Lower lobe of right lung (tissue), 2 donors: ENCODE data around the gene C17orf67. TPM values are rescaled to one million over a fixed set of nuclear protein-coding genes. Genes with fewer than 3 reads are reported as not detected.

Experiments used
- ATAC-seq, 2 donors: fragments of 200-7000 bp; cut with Tn5 transposase; one replicate each; pipeline ENCODE4 v1.9.1; 2020 to 2022; ENCODE audit warnings: mild to moderate bottlenecking in 2 of 2, moderate library complexity in 2 of 2
- DNase-seq: peaks from one replicate; pipeline ENCODE4 v3.0.0-alpha.2; 2020
- H3K27ac ChIP-seq: fragments of 200-600 bp; one replicate; pipeline ENCODE4 v1.8.0; 2022
- H3K27me3 ChIP-seq: fragments of 200-600 bp; one replicate; pipeline ENCODE4 v1.8.0; 2022; ENCODE audit warnings: low read depth
- H3K36me3 ChIP-seq: fragments of 200-600 bp; one replicate; pipeline ENCODE4 v1.8.0; 2022; ENCODE audit warnings: mild to moderate bottlenecking
- H3K4me1 ChIP-seq: fragments of 200-600 bp; one replicate; pipeline ENCODE4 v1.8.0; 2022
- H3K4me3 ChIP-seq: fragments of 200-600 bp; one replicate; pipeline ENCODE4 v1.8.0; 2022; ENCODE audit warnings: mild to moderate bottlenecking
- H3K9me3 ChIP-seq: fragments of 200-600 bp; one replicate; pipeline ENCODE4 v1.8.0; 2022
- intact Hi-C: fragments of 100-400 bp; cut with DNase I; formaldehyde crosslinking; loops from one replicate; pipeline ENCODE4 v1.11.0; 2022
- total RNA-seq: library from RNA; stranded (reverse); fragmentation: NEBNext Ultra II Directional; extraction: Animal tissue kit (Norgen Biotek cat#: 25700); gene quantifications from one replicate; pipeline ENCODE4 v1.2.1, GENCODE V29; 2021
- TF ChIP-seq, protein P1 (sequence below): fragments of 200-600 bp; IDR thresholded peaks from one replicate; pipeline ENCODE4 v1.8.0; 2022; ENCODE audit warnings: antibody characterized with exemption, mild to moderate bottlenecking
- donor health status: DM: no; HTN: yes; CAD: no; lungs with severe emphysema.

C17orf67 gene
- total RNA-seq, 1 donor from 2014 or later = 3.6 TPM

DNA sequence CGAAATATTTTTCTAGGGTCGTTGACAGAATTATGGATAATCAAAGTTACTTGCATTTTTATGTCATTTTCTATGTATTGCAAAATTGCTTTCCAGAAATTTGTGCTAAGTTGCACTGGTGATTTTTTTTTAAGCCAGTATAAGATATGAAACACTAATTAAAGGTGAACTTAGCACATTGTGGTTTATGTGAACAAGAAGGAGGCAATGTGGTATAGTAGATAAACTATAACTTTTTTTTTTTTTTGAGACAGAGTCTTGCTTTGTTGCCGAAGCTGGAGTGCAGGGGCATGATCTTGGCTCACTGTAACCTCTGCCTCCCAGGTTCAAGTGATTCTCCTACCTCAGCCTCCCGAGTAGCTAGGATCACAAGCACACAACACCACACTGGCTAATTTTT lies 13.4 kb upstream of the C17orf67 start:
- ATAC-seq (no peak), DNase-seq (no peak)
- Histone ChIP-seq H3K4me3 (no peak overlapping the region), H3K27ac (no peak overlapping the region), H3K9me3 (no peaks in the 10 kb centered on the region), H3K27me3 (no peaks in the 10 kb centered on the region), H3K4me1 (no peaks in the 10 kb centered on the region), H3K36me3 (peaks cover 40% of the 10 kb centered on the region)
- TF ChIP-seq, protein P1, sequence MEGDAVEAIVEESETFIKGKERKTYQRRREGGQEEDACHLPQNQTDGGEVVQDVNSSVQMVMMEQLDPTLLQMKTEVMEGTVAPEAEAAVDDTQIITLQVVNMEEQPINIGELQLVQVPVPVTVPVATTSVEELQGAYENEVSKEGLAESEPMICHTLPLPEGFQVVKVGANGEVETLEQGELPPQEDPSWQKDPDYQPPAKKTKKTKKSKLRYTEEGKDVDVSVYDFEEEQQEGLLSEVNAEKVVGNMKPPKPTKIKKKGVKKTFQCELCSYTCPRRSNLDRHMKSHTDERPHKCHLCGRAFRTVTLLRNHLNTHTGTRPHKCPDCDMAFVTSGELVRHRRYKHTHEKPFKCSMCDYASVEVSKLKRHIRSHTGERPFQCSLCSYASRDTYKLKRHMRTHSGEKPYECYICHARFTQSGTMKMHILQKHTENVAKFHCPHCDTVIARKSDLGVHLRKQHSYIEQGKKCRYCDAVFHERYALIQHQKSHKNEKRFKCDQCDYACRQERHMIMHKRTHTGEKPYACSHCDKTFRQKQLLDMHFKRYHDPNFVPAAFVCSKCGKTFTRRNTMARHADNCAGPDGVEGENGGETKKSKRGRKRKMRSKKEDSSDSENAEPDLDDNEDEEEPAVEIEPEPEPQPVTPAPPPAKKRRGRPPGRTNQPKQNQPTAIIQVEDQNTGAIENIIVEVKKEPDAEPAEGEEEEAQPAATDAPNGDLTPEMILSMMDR = no peak
- intact Hi-C loops = no loop called here

DNA sequence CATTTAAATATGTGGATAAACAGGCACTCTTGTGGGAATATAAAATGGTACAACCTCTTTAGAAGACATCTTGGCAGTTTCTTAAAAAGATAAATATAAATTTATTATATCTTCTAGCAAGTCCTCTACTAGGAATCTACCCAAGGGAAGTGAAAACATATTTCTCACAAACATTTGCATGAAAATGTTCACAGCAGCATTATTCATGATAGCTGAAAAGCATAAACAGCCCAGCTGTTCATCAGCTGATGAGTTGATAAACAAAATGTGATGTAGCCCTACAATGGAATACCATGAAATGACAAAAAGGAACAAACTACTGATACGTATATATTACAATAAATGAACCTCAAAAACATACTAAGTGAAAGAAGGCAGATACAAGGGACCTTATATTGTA lies 12.2 kb upstream of the C17orf67 start:
- ATAC-seq (no peak), DNase-seq (no peak)
- intact Hi-C loops = no loop called here
- TF ChIP-seq, protein P1 = no peak
- Histone ChIP-seq H3K27ac (no peak overlapping the region), H3K4me3 (no peak overlapping the region), H3K9me3 (no peaks in the 10 kb centered on the region), H3K4me1 (no peaks in the 10 kb centered on the region), H3K27me3 (no peaks in the 10 kb centered on the region), H3K36me3 (peaks cover 34% of the 10 kb centered on the region)

DNA sequence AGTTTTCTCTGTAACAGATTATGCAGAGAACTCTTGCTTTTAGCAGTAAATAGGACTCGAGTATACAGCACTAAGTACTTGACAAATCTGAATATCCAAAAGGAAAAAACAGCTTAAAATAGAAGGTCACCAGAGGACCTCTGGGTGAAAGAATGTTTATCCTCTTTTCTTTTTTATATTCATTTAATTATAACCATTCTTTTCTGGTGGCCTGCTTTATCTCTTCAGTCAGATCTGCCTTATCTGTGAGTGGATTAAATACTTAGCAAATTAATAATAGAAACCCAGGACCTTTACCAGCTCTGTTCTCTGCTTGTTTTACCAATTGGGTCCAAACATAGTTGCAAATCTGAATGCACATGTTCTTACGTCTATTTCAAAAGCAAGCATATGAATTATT lies 8.9 kb upstream of the C17orf67 start:
- peaks cover 7% of the 10 kb centered on the region for H3K36me3 ChIP-seq
- no peaks in the 10 kb centered on the region for H3K4me1 ChIP-seq
- intact Hi-C loops = no loop called here
- H3K4me3 ChIP-seq = no peak overlapping the region
- TF ChIP-seq, protein P1 = no peak
- H3K27me3 ChIP-seq = no peaks in the 10 kb centered on the region
- no peaks in the 10 kb centered on the region for H3K9me3 ChIP-seq
- ATAC-seq = no peak
- no peak overlapping the region for H3K27ac ChIP-seq
- DNase-seq = no peak

DNA sequence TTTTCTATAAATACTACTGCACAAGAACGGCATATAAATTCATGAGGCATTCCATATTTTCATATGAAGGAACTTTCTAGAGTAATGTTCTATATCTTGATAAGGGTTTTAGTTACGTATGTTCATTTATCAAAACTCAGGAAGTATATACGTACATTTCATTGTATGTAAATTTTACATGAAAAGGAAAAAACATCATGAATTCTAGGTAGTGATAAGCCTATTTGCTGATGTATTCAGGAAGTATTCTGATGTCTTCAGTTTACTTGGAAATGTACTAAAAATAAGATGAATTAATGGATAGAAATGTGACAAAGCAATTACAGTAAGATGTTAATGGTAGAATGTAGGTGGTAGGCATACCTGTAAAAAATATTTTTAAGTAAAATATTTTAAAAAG lies 5.0 kb upstream of the C17orf67 start:
- Histone ChIP-seq H3K4me1 (peaks cover 15% of the 10 kb centered on the region), H3K9me3 (no peaks in the 10 kb centered on the region), H3K27ac (no peak overlapping the region), H3K27me3 (no peaks in the 10 kb centered on the region), H3K4me3 (no peak overlapping the region), H3K36me3 (no peaks in the 10 kb centered on the region)
- intact Hi-C loops = no loop called here
- DNase-seq = no peak
- TF ChIP-seq, protein P1 = no peak
- ATAC-seq = no peak

DNA sequence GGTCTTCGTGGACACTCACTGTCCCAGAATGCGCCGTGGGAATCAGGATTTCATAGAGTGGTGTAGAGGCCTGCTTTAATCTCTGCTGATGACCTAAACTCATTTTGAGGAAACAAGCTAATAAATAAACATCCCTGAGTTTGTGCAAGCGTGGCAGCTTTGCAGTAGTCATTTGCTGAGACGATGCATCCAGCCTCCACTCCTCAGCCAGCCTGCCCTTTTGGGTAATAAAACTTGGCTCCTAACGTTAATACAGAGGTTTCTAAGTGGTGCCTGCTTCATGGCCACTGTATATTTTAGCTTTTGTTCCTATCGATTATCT lies 1.5 kb upstream of the C17orf67 start:
- Histone ChIP-seq H3K4me1 (peaks cover 26% of the 10 kb centered on the region), H3K9me3 (no peaks in the 10 kb centered on the region), H3K4me3 (peak overlapping the region; percentile 85), H3K36me3 (no peaks in the 10 kb centered on the region), H3K27ac (peak overlapping the region; percentile 84), H3K27me3 (no peaks in the 10 kb centered on the region)
- ATAC-seq (no peak), DNase-seq (no peak)
- intact Hi-C loops = no loop called here
- TF ChIP-seq, protein P1 = no peak
